PFSK-1 (cell line): ENCODE measurements around the gene CGN.

Source experiments
- FOXP2 ChIP-seq: optimal IDR thresholded peaks from 2 replicates; pipeline ENCODE3; 2011; ENCODE audit warnings: borderline replicate concordance, control low read depth, inconsistent platforms; ENCODE audit not compliant: insufficient read depth; ENCODE audit errors: extremely low read length, extremely low read depth
- POLR2AphosphoS5 ChIP-seq: IDR thresholded peaks from 2 replicates; pipeline ENCODE4 v1.6.1; 2012; ENCODE audit warnings: low read depth, mild to moderate bottlenecking, control low read depth, low read length, moderate library complexity
- TF ChIP-seq, protein P1 (sequence below), 2 experiments: IDR thresholded peaks; 2 replicates each; pipeline versions ENCODE4 v1.6.1 to v1.8.0; 2011 to 2012; ENCODE audit warnings: low read depth in 2 of 2, low read length in 2 of 2, control low read depth in 1 of 2, inconsistent platforms in 1 of 2, mild to moderate bottlenecking in 1 of 2, moderate library complexity in 1 of 2; ENCODE audit not compliant: insufficient read depth in 1 of 2

DNA sequence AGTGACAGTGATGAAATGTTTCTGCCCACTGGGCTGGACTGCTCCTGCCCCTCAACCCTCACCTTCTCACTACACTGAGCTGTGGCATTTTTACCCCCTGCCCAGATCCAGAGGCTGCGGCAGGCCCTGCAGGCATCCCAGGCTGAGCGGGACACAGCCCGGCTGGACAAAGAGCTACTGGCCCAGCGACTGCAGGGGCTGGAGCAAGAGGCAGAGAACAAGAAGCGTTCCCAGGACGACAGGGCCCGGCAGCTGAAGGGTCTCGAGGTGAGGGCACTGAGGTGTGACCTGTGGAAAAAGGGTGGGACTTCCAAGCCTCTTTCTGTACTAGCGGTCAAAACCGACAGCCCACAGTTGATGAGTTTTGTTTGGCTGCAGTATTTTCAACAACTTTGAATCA is 22.7 kb downstream of the CGN start:
- TF ChIP-seq POLR2AphosphoS5 (no peak), FOXP2 (no peak)
- TF ChIP-seq, protein P1, sequence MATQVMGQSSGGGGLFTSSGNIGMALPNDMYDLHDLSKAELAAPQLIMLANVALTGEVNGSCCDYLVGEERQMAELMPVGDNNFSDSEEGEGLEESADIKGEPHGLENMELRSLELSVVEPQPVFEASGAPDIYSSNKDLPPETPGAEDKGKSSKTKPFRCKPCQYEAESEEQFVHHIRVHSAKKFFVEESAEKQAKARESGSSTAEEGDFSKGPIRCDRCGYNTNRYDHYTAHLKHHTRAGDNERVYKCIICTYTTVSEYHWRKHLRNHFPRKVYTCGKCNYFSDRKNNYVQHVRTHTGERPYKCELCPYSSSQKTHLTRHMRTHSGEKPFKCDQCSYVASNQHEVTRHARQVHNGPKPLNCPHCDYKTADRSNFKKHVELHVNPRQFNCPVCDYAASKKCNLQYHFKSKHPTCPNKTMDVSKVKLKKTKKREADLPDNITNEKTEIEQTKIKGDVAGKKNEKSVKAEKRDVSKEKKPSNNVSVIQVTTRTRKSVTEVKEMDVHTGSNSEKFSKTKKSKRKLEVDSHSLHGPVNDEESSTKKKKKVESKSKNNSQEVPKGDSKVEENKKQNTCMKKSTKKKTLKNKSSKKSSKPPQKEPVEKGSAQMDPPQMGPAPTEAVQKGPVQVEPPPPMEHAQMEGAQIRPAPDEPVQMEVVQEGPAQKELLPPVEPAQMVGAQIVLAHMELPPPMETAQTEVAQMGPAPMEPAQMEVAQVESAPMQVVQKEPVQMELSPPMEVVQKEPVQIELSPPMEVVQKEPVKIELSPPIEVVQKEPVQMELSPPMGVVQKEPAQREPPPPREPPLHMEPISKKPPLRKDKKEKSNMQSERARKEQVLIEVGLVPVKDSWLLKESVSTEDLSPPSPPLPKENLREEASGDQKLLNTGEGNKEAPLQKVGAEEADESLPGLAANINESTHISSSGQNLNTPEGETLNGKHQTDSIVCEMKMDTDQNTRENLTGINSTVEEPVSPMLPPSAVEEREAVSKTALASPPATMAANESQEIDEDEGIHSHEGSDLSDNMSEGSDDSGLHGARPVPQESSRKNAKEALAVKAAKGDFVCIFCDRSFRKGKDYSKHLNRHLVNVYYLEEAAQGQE (IDR thresholded peaks at IDR 0.05; ENCODE audit: insufficient read depth in 1 of 2, low read depth in 2 of 2, low read length in 2 of 2), result no peak
